ENCODE measurements around the gene DEPDC7.

DEPDC7 gene

DNA sequence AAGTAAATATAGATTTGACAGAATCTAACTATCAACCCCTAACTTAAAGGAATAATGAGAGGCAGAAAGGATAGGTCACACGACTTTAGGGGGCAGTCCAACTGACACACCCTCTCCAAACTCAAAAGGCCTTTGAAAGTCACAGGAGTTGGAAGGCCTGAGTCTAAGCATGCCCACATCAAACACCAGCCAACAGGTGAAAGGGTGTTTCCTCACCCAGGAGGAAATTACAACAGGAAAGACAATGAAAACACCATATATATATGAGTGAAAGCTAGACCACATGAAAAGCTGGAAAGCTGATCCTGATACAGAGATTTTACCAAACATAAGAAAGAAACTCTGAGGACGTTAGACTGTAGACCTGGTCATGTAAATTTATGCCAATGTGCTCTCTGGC is 10.5 kb upstream of the DEPDC7 start:
- no peak for TF ChIP-seq ZFX (IDR thresholded peaks at IDR 0.05; ENCODE audit: borderline replicate concordance)
- TF ChIP-seq, protein P1, sequence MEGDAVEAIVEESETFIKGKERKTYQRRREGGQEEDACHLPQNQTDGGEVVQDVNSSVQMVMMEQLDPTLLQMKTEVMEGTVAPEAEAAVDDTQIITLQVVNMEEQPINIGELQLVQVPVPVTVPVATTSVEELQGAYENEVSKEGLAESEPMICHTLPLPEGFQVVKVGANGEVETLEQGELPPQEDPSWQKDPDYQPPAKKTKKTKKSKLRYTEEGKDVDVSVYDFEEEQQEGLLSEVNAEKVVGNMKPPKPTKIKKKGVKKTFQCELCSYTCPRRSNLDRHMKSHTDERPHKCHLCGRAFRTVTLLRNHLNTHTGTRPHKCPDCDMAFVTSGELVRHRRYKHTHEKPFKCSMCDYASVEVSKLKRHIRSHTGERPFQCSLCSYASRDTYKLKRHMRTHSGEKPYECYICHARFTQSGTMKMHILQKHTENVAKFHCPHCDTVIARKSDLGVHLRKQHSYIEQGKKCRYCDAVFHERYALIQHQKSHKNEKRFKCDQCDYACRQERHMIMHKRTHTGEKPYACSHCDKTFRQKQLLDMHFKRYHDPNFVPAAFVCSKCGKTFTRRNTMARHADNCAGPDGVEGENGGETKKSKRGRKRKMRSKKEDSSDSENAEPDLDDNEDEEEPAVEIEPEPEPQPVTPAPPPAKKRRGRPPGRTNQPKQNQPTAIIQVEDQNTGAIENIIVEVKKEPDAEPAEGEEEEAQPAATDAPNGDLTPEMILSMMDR (IDR thresholded peaks at IDR 0.05) = no peak
- H3K27ac ChIP-seq = no peak overlapping the region

DNA sequence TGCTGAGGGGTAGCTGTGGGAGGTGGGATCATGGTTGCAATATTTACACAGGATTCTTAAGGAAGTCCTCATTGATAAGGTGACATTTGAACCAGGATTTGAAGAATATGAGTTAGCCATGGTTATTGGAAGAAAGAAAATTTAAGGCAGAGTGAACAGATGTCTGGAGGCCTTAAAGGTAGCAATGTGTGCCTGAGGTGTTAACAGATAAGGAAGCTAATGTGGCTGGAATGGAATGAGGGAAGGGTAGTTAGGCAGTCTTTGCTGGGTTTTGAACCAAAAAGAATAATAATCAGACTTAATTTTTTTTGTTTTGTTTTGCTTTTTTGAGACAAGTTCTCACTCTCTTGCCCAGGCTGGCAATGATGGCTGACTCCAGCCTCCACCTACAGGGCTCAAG is 9.7 kb upstream of the DEPDC7 start:
- no peak overlapping the region for H3K27ac ChIP-seq
- TF ChIP-seq ZFX (IDR thresholded peaks at IDR 0.05; ENCODE audit: borderline replicate concordance) = no peak
- TF ChIP-seq, protein P1 (IDR thresholded peaks at IDR 0.05) = no peak

DNA sequence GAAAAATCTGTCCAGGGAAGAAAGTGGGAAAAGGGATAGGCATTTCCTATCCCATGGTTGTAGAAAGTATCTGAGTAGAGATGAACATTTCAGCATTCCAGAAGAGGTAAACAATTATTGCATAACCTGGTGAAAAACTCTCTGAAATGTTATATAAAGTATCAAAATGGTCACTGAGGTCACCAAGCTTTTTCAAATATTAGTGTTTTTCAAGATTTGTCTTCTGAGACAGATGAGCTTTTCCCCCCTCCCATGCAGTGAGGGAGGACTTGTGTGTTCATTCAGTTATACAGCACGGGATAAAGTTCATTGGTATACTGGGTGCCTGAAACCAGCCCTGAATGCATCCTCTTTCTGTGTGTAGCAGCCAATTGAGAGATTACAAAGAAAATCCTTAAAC is 1.9 kb upstream of the DEPDC7 start:
- no peak overlapping the region for H3K27ac ChIP-seq
- TF ChIP-seq ZFX (IDR thresholded peaks at IDR 0.05; ENCODE audit: borderline replicate concordance) = no peak
- TF ChIP-seq, protein P1 (IDR thresholded peaks at IDR 0.05) = no peak

DNA sequence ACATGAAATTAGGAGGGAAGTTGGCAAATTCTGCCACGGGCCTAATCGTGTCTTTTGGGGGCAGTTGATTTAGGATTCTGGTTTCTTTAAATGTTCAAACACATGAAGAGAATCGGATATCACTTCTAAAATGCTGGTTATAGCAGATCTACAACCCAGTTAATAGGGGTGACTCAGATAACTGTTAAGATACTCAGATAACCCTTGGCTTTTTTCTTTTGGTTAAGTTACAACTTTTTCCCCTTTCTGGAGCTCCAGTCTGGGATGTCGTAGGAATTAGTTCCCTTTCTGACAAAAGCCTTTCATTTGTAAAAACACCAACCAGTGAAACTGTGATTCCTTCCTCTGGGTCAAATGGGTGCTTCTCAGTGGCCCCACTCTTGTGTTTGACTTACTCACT is 976 bp downstream of the DEPDC7 start:
- TF ChIP-seq, protein P1 (IDR thresholded peaks at IDR 0.05) = no peak
- TF ChIP-seq ZFX (IDR thresholded peaks at IDR 0.05; ENCODE audit: borderline replicate concordance) = no peak
- H3K27ac ChIP-seq = no peak overlapping the region

DNA sequence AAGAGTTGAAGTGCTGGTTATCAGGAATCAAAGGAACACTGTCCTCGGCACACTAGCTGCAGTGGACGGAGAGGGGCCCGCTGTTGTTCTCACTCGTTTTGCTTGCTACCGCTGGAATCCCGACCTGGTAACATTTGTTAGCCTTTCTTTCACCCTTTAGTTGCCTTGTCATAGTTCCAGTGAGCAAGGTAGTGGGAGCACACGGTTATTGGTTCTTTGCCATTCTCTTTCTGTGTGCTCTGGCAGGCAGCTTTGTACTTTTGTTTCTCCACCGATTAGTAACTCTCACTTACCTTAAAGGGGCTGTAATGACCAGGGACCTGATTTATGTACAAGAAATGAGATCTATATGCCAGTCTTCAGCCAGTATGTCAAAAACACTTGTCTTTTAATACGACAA is 1.8 kb downstream of the DEPDC7 start:
- no peak for TF ChIP-seq ZFX (IDR thresholded peaks at IDR 0.05; ENCODE audit: borderline replicate concordance)
- H3K27ac ChIP-seq = no peak overlapping the region

DNA sequence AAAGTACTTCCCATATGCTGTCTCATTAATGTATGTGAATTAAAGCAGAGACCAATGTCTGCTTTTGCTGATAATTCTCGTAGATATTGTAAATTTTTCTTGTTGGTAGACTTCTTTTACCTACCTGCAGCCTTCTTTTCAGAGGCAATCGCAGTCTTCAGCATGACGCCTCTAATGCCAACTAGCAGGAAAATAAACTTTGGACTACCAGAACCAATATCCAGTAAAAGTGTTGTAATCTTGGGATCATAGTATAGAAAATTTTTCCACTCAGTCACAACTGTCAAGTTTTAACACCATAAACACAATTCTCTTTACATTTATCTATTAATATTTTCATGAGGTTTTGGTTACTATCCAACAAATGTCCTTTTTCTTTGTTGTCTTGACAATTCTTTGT is 2.3 kb downstream of the DEPDC7 start:
- H3K27ac ChIP-seq = no peak overlapping the region

DNA sequence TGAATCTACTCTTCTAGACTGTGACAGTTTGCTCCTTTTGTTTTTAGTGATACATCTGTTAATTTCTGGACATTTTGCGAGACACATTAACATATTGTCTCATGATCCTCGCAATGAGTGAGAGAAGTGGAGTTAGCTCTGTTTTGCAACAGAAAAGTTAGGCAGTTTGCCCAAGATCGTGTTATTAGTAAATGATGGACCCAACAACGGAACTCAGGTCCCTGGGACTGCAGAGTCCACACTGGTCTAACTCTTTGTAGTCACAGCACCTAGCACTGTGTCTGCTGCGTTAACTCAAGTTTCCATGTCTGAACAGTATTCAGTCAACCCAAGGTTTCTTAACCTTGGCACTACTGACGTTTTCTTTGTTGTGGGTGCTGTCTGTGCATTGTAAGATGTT is 3.2 kb downstream of the DEPDC7 start:
- TF ChIP-seq, protein P1 (IDR thresholded peaks at IDR 0.05) = no peak
- no peak overlapping the region for H3K27ac ChIP-seq

More for the DNA sequence above, 2.3 kb downstream of the DEPDC7 start:
- TF ChIP-seq, protein P1 (IDR thresholded peaks at IDR 0.05) = no peak
- TF ChIP-seq ZFX (IDR thresholded peaks at IDR 0.05; ENCODE audit: borderline replicate concordance) = no peak

DNA sequence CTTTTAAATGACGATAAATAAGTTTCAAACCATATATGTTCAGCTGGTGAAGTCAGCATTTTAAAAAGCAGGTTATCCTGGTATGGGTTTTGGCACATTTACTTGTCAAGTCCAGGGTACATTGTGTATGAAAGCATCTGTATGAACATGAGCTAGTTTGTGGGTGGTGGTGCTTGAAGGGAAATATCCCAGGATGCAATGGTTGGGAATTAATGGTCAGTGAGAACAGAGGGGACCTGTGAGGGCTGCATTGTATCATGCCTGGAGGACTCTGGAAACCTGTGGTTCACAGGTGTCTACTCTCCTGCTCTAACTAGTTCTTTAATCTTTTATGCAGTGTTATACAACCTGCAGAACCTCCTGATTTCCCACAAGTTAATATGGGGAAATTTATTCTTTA is 5.8 kb downstream of the DEPDC7 start:
- no peak for TF ChIP-seq ZFX (IDR thresholded peaks at IDR 0.05; ENCODE audit: borderline replicate concordance)
- TF ChIP-seq, protein P1 (IDR thresholded peaks at IDR 0.05) = no peak
- H3K27ac ChIP-seq = no peak overlapping the region
